HG03342 (cell line): ENCODE results near the gene PLOD2.
"Not testable (repeated sequence)": the region's sequence is repeated elsewhere in the genome, so short reads cannot be mapped to it uniquely, and the experiment has no call there.

Experiments
- ATAC-seq: cut with Tn5 transposase; IDR thresholded peaks from one replicate; pipeline ENCODE4 v1.9.1; 2021; ENCODE audit warnings: mild to moderate bottlenecking, moderate library complexity; ENCODE audit not compliant: unreplicated experiment

Gene PLOD2

GRCh38 chr3:146142757-146143156 is 18.2 kb downstream of the PLOD2 start:
- no peak for ATAC-seq

GRCh38 chr3:146139586-146140110 is 21.3 kb downstream of the PLOD2 start:
- no peak for ATAC-seq

GRCh38 chr3:146138902-146139301 is 22.1 kb downstream of the PLOD2 start:
- ATAC-seq: no peak

- no peak for ATAC-seq
These were observed 24.3 kb downstream of the PLOD2 start for GRCh38 chr3:146136647-146137046.

GRCh38 chr3:146134348-146135117 is 26.5 kb downstream of the PLOD2 start:
- no peak for ATAC-seq

GRCh38 chr3:146133441-146133840 is 27.5 kb downstream of the PLOD2 start:
- ATAC-seq: no peak

GRCh38 chr3:146131616-146132410 is 29.2 kb downstream of the PLOD2 start:
- no peak for ATAC-seq

- no peak for ATAC-seq
These were observed 30.1 kb downstream of the PLOD2 start for GRCh38 chr3:146130881-146131371.

GRCh38 chr3:146129750-146130149 is 31.2 kb downstream of the PLOD2 start:
- ATAC-seq: no peak

GRCh38 chr3:146128939-146129338 is 32.0 kb downstream of the PLOD2 start:
- ATAC-seq: no peak

GRCh38 chr3:146128179-146128578 is 32.8 kb downstream of the PLOD2 start:
- ATAC-seq: no peak

GRCh38 chr3:146125951-146126350 is 35.0 kb downstream of the PLOD2 start:
- ATAC-seq: no peak

GRCh38 chr3:146124126-146124801 is 36.7 kb downstream of the PLOD2 start:
- no peak for ATAC-seq

- ATAC-seq: no peak
These were observed 43.3 kb downstream of the PLOD2 start for GRCh38 chr3:146117406-146118285.

- no peak for ATAC-seq
These were observed 45.4 kb downstream of the PLOD2 start for GRCh38 chr3:146115619-146116018.

GRCh38 chr3:146113804-146114203 is 47.2 kb downstream of the PLOD2 start:
- not testable (repeated sequence) for ATAC-seq

- ATAC-seq: no peak
These were observed 49.6 kb downstream of the PLOD2 start for GRCh38 chr3:146111337-146111736.

- ATAC-seq: no peak
These were observed 50.8 kb downstream of the PLOD2 start for GRCh38 chr3:146110161-146110560.

GRCh38 chr3:146106986-146107385 is 54.0 kb downstream of the PLOD2 start:
- no peak for ATAC-seq

GRCh38 chr3:146104068-146104467 is 56.9 kb downstream of the PLOD2 start:
- no peak for ATAC-seq
